Stimulated activated CD4-positive, alpha-beta T cell treated with anti-CD3 and anti-CD28 coated beads, TNF-alpha, amount 100 ng/mL, for 4 hours (primary cell): ENCODE results near the gene LZTS2.

Experiments used
- DNase-seq, 3 experiments: peaks; one replicate each; pipeline ENCODE4 v3.0.0-alpha.2; 2020; ENCODE audit warnings: low read depth in 3 of 3

Gene LZTS2

DNA sequence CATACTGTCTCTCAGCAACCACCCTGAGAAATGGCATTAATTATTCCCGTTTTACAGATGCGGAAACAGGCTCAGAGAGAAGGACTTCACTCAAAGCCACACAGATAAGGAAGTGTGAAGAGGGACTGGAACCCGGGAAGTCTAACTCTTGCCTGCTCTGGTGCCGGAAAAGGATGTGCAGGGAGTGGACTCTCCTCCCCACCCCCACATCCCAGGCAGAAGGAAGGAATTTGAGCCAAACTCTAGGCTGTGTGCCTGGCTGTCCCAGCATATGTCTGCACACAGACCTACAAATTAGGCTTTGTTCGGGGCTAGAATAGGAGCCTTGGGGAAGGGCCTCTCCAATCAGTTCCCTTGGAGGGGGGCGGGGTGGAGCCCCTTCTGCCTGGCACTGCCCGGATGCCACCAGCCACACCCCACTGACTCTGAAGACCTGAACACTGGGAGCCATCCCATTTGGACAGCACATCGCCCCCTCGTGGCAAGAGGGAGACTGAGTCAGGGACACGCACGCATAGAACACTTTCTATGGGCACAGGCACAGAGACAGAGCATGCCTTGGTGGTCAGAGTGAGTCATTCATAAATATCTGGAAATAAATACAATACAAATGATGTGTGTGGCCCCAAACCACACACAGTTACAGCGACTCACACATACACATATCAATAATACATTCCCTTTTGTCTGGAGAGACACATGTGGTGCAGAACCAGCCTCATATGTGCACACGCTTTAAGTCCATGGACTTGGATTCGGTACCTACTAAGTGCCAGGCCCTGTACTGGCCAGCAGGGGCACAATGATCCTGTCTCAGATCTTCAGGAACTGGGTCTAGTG is 13.1 kb downstream of the LZTS2 start:
- DNase-seq: peak; percentile 47 to 72 (median 55)

GRCh38 chr10:101013365-101013825 is 13.8 kb downstream of the LZTS2 start:
- DNase-seq: no peak

GRCh38 chr10:101014230-101014884 is 14.7 kb downstream of the LZTS2 start:
- peak; percentile 53 to 58 (median 58) for DNase-seq

GRCh38 chr10:101014966-101015581 is 15.5 kb downstream of the LZTS2 start:
- no peak for DNase-seq

GRCh38 chr10:101015582-101015973 is 16.0 kb downstream of the LZTS2 start:
- no peak for DNase-seq

GRCh38 chr10:101016814-101017213 is 17.2 kb downstream of the LZTS2 start:
- no peak for DNase-seq

GRCh38 chr10:101018118-101018599 is 18.6 kb downstream of the LZTS2 start:
- no peak for DNase-seq

- peak; percentile 48 to 56 (median 53) for DNase-seq
Measured at GRCh38 chr10:101018600-101019439, 19.2 kb downstream of the LZTS2 start.

DNA sequence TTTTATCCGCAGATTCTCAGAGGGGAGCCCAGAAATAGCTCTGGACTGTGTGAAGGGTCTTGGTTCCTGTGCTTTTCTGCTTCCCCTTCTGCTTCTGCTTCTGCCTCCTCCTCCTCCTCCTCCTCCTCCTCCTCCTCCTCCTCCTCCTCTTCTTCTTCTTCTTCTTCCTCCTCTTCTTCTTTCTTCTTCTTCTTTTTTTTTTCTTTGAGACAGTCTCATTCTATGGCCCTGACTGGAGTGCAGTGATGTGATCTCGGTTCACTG is 19.8 kb downstream of the LZTS2 start:
- no peak for DNase-seq

GRCh38 chr10:101020427-101021075 is 20.9 kb downstream of the LZTS2 start:
- DNase-seq: no peak

- DNase-seq: no peak
Measured at GRCh38 chr10:101021239-101021638, 21.6 kb downstream of the LZTS2 start.

DNA sequence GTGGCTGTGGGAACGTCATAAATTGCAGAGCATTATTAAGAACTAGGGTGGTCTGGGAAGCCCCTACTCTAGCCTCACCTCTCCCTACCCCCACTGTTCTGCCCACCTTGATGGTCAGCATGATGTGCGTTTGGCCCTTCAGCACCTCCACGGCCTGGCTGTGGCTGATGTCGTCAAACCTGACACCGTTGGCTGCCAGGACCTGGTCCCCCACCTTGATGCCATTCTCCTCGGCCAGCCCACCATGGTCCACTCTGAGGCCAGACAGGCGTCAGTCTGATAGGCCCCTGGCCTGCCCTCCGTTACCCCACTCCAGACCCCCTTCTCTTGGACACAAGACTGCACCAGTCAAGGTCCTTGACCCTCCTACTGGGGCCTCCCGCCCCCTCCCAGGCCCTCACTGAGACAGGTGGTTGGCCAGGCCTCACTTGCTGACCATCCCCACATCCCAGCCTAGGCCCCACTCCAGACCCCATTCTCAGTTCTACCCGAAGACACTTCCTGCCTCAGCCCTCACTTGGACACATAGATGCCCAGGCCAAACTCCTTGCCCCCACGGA is 22.2 kb downstream of the LZTS2 start:
- DNase-seq: no peak

DNA sequence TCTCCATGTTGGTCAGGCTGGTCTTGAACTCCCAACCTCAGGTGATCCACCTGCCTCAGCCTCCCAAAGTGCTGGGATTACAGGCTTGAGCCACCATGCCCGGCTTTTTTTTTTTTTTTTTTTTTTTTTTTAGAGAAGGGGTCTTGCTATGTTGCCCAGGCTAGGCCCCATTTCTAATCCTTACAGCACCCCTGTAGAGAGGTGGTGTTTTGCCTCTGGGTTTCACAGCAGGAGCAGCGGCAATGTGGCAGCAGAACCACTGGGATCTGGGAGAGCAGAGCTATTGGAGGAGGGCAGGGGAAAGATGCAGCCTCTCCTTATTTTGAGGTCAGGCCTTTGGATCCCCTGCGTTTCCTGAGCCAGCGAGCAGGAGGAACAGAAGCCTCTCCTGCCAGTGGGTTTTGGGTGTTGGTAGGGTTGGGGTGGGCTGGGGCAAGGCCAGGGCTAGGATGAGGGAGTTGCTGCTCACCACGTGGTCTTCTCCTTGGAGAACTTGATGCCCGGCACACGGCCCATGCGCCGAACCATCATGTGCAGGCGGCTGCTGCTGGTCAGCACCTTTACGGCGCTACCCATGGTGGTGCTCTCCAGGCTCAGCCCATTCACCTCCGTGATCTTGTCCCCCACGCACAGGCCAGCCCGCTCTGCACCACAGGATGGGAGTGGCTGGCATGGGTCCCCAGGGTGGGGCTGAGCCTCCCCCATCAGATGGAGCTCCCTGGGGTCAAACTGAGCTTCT is 23.5 kb downstream of the LZTS2 start:
- no peak for DNase-seq

- DNase-seq: no peak
Measured at GRCh38 chr10:101027106-101027720, 27.6 kb downstream of the LZTS2 start.

DNA sequence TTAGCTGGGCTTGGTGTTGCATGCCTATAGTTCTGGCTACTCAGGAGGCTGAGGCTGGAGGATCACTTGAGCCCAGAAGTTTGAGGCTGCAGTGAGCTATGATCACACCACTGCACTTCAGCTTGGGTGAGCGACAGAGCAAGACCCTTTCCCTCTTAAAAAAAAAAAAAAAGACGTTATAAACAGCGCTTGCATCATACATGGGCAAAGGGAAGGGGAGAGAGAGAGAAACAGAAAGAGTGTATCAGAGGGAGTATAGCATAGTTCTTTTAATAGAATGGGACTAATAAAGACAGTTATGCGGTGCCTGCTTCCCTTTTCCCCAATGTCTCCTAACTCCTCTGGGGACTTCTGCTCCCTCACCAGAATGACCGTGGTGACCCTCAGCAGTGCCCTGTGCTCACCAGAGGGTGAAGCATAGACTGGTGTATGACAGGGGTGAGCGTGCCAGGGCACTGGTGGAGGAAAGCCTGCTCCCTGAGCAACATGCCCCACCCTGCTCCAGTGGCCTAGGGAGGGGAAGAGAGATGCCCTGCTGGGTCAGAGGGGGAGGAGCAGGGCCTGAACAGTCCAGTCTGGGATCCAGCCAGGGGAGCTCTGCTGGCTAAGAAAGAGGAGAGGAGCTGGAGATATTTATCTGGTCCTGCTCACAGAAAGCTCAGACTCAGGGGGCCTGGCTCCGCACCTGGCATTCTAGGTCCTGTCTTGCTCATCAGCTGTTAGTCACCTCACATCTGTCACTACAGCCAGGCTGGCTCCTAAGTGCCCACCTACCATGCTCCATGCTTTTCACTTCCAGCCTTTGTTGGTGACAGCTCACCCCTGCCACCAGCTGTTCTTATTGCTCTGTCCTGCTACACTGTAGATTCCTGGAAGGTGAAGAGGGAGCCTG is 29.1 kb downstream of the LZTS2 start:
- no peak for DNase-seq

DNA sequence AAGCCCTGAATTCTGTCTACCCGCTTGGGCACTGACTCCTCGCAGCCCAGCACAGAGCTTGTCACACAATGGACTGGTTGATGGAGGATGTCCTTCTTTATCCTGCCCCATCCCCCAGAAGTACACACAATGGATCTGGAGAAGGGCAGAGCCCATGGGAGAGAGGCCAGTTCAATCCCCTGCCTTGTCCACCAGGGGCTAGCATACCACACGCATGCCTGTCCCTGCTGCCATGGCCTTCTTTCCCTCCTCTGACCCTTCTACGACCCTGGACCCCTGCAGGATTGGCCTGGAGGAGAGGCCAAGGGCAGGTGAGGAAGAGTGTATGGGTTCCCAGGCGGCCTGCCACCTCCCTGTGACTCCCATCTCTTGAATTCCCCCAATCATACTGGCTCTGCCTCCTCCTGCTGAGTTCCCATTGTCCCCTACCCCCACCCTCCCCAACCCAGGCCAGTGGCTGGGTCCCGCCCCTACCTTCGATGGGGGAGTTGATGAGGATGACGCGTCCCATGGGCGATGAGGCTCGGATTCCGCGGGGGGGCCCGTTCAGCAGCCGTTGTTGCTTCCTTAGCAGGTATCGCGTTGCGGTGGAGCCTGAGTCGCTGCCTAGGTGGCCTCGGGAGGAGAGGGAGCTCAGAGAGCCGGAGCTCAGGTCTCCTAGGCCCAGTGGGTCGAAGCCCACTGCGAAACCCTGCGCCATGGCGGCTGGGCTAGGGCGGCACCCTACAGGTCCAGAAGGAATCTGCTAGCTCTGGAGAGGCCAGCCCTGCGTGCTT is 30.1 kb downstream of the LZTS2 start:
- DNase-seq: no peak

DNA sequence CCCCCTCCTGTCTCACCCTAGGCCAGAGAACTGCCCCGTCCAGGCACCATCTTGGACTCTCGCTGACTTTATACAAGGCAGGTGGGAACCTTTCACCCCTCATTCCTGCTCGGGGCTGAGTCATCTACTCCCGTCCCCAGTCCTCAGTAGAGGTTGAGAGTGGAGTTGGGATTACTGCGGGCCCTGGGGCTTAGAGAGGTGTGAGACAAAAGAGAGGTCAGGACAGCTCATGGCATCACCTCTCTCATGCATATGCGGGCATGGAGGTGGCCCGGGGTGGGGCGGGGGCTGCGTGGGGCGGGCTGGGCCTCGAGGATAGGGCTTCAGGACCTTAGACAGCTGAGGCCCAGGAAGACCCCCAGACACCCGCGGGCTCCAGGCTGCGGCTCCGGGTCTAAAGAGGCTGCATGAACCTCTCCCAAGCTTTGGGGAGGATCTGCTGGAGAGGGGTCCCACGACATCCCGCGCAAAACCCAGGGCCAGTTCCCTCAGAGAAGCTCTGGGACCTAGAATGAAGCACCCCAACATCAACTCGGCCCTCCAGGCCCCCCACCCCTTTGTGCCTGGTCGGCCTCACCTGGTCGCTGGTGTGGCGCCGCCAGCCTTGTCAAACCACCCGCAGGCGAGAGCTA is 31.0 kb downstream of the LZTS2 start:
- DNase-seq: no peak
